ENCODE data around the gene ACER3.

ACER3 gene

DNA sequence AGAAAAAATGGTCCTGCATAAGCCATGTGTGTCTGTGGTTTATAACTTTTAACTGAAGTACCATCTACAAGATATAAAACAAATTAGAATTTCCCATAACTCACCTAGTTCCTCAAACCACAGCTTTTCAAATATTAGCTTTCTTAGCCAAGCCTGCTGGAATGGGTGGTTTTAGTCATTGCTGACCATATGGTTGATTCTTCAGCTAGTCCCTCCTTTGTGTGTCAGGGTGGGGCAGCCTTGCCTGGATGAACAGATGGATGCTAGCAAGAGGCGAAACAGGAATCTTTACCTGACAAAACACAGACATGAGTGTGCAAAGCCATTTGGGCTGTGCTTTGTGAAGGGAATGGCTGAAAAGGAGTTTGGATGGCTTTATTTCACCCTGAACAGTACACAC lies 166.6 kb downstream of the ACER3 start:
- no peak for DNase-seq
- no peak overlapping the region for H3K27ac Mint-ChIP-seq
- CTCF ChIA-PET, result interaction anchor here (1.9 kb wide), 1 partner anchor 20 kb away, joined by 5 read pairs; no protein-coding TSS in a partner anchor
- peaks cover 31% of the 10 kb centered on the region for H3K27me3 Mint-ChIP-seq
- H3K4me1 Mint-ChIP-seq, result no peaks in the 10 kb centered on the region
- no peaks in the 10 kb centered on the region for H3K9me3 Mint-ChIP-seq
- H3K4me3 Mint-ChIP-seq, result no peak overlapping the region
- no peaks in the 10 kb centered on the region for H3K36me3 Mint-ChIP-seq

- no peaks in the 10 kb centered on the region for H3K9me3 Mint-ChIP-seq
- no peak overlapping the region for H3K4me3 Mint-ChIP-seq
- no peaks in the 10 kb centered on the region for H3K36me3 Mint-ChIP-seq
- H3K4me1 Mint-ChIP-seq, result no peaks in the 10 kb centered on the region
- H3K27me3 Mint-ChIP-seq, result peaks cover 39% of the 10 kb centered on the region
- DNase-seq, result no peak
- no peak overlapping the region for H3K27ac Mint-ChIP-seq
- CTCF ChIA-PET, result interaction anchor here (1.0 kb wide), 1 partner anchor 62 kb away, joined by 4 read pairs; no protein-coding TSS in a partner anchor
These were observed 169.1 kb downstream of the ACER3 start for GRCh38 chr11:77029829-77030228.

GRCh38 chr11:77030834-77031414 lies 170.2 kb downstream of the ACER3 start:
- no peaks in the 10 kb centered on the region for H3K4me1 Mint-ChIP-seq
- no peaks in the 10 kb centered on the region for H3K36me3 Mint-ChIP-seq
- CTCF ChIA-PET, result interaction anchor here (2.2 kb wide), 1 partner anchor 112 kb away, joined by 12 read pairs; no protein-coding TSS in a partner anchor
- no peaks in the 10 kb centered on the region for H3K9me3 Mint-ChIP-seq
- no peak overlapping the region for H3K4me3 Mint-ChIP-seq
- H3K27ac Mint-ChIP-seq, result no peak overlapping the region
- DNase-seq, result no peak
- H3K27me3 Mint-ChIP-seq, result peaks cover 46% of the 10 kb centered on the region

DNA sequence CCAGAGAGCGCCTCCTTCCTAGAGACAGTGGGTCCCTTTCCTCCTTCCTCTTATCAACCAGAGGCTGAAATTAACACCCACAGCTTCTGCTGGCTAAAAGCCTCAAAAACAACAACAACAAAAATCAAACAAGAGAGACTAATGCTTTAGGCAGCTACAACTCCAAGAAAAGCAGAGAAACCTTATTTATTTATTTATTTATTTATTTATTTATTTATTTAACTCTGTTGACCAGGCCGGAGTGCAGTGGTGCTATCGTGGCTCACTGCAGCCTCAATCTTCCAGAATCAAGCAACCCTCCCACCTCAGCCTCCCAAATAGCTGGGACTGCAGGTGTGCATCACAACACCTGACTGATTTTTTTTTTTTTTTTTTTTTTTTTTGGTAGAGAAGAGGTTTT lies 170.9 kb downstream of the ACER3 start:
- Mint-ChIP-seq H3K4me1 (no peaks in the 10 kb centered on the region), H3K9me3 (no peaks in the 10 kb centered on the region), H3K36me3 (no peaks in the 10 kb centered on the region), H3K4me3 (no peak overlapping the region), H3K27me3 (peaks cover 48% of the 10 kb centered on the region), H3K27ac (no peak overlapping the region)
- CTCF ChIA-PET, result interaction anchor here (2.2 kb wide), 1 partner anchor 112 kb away, joined by 12 read pairs; no protein-coding TSS in a partner anchor
- DNase-seq, result no peak

DNA sequence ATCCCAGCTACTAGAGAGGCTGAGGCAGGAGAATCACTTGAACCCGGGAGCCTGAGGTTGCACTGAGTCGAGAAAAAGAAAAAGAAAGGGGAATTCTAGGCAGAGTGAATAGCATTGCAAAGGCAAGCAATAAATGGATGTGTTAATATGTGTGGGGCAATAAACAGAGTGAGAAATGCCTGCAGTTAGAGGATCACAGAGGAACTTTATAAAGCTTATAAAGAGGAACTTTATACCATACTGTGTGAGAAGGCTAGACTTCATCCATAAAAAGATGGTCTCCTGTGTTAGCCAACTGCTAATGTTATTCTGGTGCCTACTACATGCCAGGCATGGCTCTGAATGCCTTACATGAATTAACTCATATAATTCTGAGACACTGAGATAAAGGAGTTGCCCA lies 174.3 kb downstream of the ACER3 start:
- CTCF ChIA-PET, result interaction anchor here (0.6 to 1.7 kb wide), 4 partner anchors 56 to 227 kb away, joined by 3 to 4 read pairs (median 4); no protein-coding TSS in a partner anchor
- H3K27me3 Mint-ChIP-seq, result peaks cover 62% of the 10 kb centered on the region

DNA sequence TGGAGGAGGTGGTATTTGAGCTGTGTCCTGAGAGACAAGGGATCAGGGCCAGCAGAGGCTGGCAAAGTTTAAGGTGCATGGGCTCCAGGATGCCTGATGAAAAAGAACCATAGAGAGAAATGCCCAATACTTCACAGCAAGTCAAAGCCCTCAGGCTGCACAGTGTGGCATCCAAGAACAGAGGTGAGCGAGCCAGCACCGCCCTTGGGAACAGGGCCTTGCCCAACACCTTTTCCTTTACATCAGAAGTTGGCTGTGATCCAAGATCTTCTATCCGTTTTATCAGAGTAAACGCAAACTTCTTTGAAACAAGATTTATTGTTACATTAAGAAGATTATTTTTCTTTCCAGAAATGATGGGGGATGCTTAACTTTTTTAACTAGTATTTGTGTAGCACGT lies 174.9 kb downstream of the ACER3 start:
- Mint-ChIP-seq H3K4me1 (peaks cover 4% of the 10 kb centered on the region), H3K36me3 (no peaks in the 10 kb centered on the region), H3K27ac (no peak overlapping the region), H3K9me3 (no peaks in the 10 kb centered on the region), H3K27me3 (peaks cover 62% of the 10 kb centered on the region), H3K4me3 (no peak overlapping the region)
- CTCF ChIA-PET, result interaction anchor here (1.0 to 1.7 kb wide), 3 partner anchors 55 to 115 kb away, joined by 3 to 4 read pairs (median 3); no protein-coding TSS in a partner anchor
- DNase-seq, result no peak

More for the DNA sequence above, 174.3 kb downstream of the ACER3 start:
- Mint-ChIP-seq H3K36me3 (no peaks in the 10 kb centered on the region), H3K9me3 (no peaks in the 10 kb centered on the region), H3K4me1 (peaks cover 4% of the 10 kb centered on the region), H3K27ac (no peak overlapping the region), H3K4me3 (no peak overlapping the region)
- DNase-seq, result no peak

GRCh38 chr11:77036398-77036797 lies 175.7 kb downstream of the ACER3 start:
- CTCF ChIA-PET, result interaction anchor here (1.2 to 2.0 kb wide), 3 partner anchors 55 to 118 kb away, joined by 3 to 4 read pairs (median 3); no protein-coding TSS in a partner anchor
- DNase-seq, result no peak
- H3K27ac Mint-ChIP-seq, result no peak overlapping the region
- peaks cover 6% of the 10 kb centered on the region for H3K4me1 Mint-ChIP-seq
- no peaks in the 10 kb centered on the region for H3K9me3 Mint-ChIP-seq
- H3K36me3 Mint-ChIP-seq, result no peaks in the 10 kb centered on the region
- no peak overlapping the region for H3K4me3 Mint-ChIP-seq
- peaks cover 62% of the 10 kb centered on the region for H3K27me3 Mint-ChIP-seq

DNA sequence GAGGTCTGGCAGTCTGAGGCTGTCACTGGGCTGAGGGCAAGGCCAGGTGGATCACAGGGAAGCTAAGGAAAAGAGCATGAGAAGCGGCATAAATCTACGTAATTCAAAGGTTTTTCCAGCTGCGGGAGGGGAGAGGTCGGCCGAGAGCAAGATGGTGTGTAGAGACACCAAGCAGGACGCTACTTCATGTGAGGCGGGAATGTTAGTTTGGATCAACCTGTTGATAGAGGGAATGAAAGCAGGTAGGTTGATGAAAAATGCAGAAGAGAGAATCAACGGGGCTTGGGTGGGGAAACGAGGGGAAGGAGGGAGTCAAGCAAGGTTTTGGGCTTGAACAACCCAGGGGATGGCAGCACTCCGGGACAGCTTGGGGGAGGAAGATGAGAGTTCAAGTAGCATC lies 176.3 kb downstream of the ACER3 start:
- Mint-ChIP-seq H3K4me3 (no peak overlapping the region), H3K4me1 (peaks cover 6% of the 10 kb centered on the region), H3K36me3 (no peaks in the 10 kb centered on the region), H3K9me3 (no peaks in the 10 kb centered on the region), H3K27me3 (peaks cover 68% of the 10 kb centered on the region), H3K27ac (no peak overlapping the region)
- no peak for DNase-seq
- CTCF ChIA-PET, result interaction anchor here (1.1 to 2.0 kb wide), 4 partner anchors 54 to 118 kb away, joined by 3 to 4 read pairs (median 4); no protein-coding TSS in a partner anchor

DNA sequence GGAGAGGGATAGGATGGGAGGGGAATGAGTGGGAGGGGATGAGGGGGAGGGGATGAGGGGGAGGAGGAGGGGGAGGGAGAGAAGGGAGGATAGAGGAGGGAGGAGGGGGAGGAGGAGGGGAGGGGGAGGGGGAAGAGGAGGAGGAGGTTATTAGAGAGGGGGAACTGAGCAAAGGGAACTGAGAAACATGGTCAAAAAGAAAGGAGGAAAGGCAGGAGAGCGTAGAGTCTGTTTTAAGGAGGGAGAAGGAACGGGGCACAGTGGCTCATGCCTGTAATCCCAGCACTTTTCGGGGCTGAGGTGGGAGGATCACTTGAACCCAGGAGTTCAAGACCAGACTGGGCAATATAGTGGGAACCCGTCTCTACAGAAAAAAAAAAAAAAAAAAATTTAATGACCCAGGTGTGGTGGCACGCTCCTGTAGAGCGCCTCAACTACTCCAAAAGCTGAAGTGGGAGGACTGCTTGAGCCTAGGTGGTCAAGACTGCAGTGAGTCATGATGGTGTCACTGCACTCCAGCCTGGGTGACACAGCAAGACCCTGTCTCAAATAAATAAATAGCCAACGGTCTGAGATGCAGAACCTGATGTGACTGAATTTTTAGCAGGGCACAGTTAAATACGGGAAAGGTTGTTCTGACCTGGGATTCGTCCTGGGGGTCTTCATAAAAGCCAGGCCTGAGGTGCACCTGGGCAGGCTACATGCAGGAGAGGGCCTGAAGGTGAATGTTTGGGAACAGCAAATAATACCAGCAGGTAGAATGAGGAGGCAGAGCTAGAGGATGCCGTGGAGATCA lies 177.5 kb downstream of the ACER3 start:
- Mint-ChIP-seq H3K4me1 (peaks cover 6% of the 10 kb centered on the region), H3K27ac (no peak overlapping the region), H3K36me3 (no peaks in the 10 kb centered on the region), H3K4me3 (peak overlapping the region; percentile 38), H3K27me3 (peaks cover 75% of the 10 kb centered on the region), H3K9me3 (no peaks in the 10 kb centered on the region)
- no peak for DNase-seq
- CTCF ChIA-PET, result interaction anchor here (0.6 to 2.0 kb wide), 3 partner anchors 118 to 119 kb away, joined by 3 to 4 read pairs (median 4); no protein-coding TSS in a partner anchor

DNA sequence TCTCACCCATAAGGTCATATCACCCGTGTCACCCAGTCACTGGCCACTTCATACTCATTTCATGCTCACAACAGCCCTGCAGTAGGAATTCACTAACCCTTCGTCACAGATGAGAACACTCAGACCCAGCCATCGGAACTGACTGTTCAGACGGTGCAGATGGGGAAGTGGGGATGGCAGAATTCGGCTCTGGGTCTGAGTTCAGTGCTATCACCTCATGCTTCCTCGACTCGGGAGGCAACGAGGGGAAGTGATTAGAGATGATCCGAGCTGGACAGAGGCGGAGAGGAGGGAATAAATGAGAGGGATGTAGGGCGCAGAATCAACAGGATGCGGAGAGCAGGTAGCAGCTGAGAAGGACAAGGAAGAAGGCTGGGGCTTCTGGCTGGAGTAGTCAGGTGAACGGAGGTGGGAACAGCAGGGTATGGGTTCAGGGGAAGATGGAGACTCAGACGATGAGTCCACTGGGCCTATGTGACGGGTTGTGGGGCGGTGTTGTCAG lies 178.2 kb downstream of the ACER3 start:
- Mint-ChIP-seq H3K4me1 (peaks cover 6% of the 10 kb centered on the region), H3K4me3 (peak overlapping the region; percentile 38), H3K36me3 (no peaks in the 10 kb centered on the region), H3K27me3 (peaks cover 75% of the 10 kb centered on the region), H3K27ac (no peak overlapping the region), H3K9me3 (no peaks in the 10 kb centered on the region)
- CTCF ChIA-PET, result interaction anchor here (0.6 to 4.3 kb wide), 4 partner anchors 53 to 317 kb away, joined by 3 to 15 read pairs (median 6); no protein-coding TSS in a partner anchor
- no peak for DNase-seq

- H3K9me3 Mint-ChIP-seq, result no peaks in the 10 kb centered on the region
- H3K27ac Mint-ChIP-seq, result no peak overlapping the region
- DNase-seq, result peak; percentile 57
- no peak overlapping the region for H3K4me3 Mint-ChIP-seq
- no peaks in the 10 kb centered on the region for H3K36me3 Mint-ChIP-seq
- H3K27me3 Mint-ChIP-seq, result peaks cover 69% of the 10 kb centered on the region
- CTCF ChIA-PET, result interaction anchor here (0.7 to 4.3 kb wide), 8 partner anchors 16 to 318 kb away, joined by 3 to 15 read pairs (median 3); no protein-coding TSS in a partner anchor
- peaks cover 6% of the 10 kb centered on the region for H3K4me1 Mint-ChIP-seq
These were observed 179.0 kb downstream of the ACER3 start for GRCh38 chr11:77039491-77040400.

- H3K4me1 Mint-ChIP-seq, result peaks cover 6% of the 10 kb centered on the region
- DNase-seq, result no peak
- no peaks in the 10 kb centered on the region for H3K9me3 Mint-ChIP-seq
- no peak overlapping the region for H3K4me3 Mint-ChIP-seq
- H3K27ac Mint-ChIP-seq, result no peak overlapping the region
- no peaks in the 10 kb centered on the region for H3K36me3 Mint-ChIP-seq
- H3K27me3 Mint-ChIP-seq, result peaks cover 70% of the 10 kb centered on the region
- CTCF ChIA-PET, result interaction anchor here (0.7 to 4.3 kb wide), 6 partner anchors 15 to 180 kb away, joined by 3 to 15 read pairs (median 4); no protein-coding TSS in a partner anchor
These were observed 179.7 kb downstream of the ACER3 start for GRCh38 chr11:77040401-77040777.

DNA sequence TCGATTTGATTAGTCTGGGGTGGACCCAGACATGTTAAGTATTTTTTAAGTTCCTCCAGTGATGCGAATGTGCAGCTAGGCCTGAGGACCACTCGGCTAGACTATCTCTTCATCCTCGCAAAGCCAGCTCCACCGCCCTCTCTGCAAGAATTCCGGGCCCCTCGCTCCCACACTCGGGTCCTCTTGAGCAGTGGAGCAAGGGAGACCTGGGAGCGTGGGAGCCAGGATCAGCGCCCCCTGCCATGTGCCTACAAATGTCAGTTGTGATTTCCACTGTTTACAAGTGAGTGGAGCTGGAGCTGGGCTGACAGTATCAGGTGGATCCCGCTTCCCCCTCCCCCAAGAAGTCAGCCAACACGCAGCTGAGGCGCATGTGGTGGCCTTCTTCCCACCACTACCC lies 180.2 kb downstream of the ACER3 start:
- no peaks in the 10 kb centered on the region for H3K9me3 Mint-ChIP-seq
- H3K36me3 Mint-ChIP-seq, result no peaks in the 10 kb centered on the region
- DNase-seq, result no peak
- H3K4me1 Mint-ChIP-seq, result peaks cover 10% of the 10 kb centered on the region
- CTCF ChIA-PET, result interaction anchor here (4.3 kb wide), 1 partner anchor 51 kb away, joined by 15 read pairs; no protein-coding TSS in a partner anchor
- H3K4me3 Mint-ChIP-seq, result no peak overlapping the region
- peaks cover 73% of the 10 kb centered on the region for H3K27me3 Mint-ChIP-seq
- H3K27ac Mint-ChIP-seq, result no peak overlapping the region
